Left ventricle myocardium inferior (tissue), 1 donor: ENCODE data around the gene CIB4. TPM values are rescaled to one million over a fixed set of nuclear protein-coding genes. Genes with fewer than 3 reads are reported as not detected.

ENCODE experiments used
- DNase-seq: peaks from one replicate; pipeline ENCODE4 v3.0.0-alpha.2; 2020
- H3K27ac ChIP-seq: fragments of 200-600 bp; replicated peaks from 2 replicates; pipeline ENCODE4 v1.8.0; 2021
- H3K27me3 ChIP-seq: fragments of 200-600 bp; 2 replicates; pipeline ENCODE4 v1.8.0; 2021; ENCODE audit warnings: low read depth
- H3K36me3 ChIP-seq: fragments of 200-600 bp; 2 replicates; pipeline ENCODE4 v1.8.0; 2021
- H3K4me1 ChIP-seq: fragments of 200-600 bp; 2 replicates; pipeline ENCODE4 v1.8.0; 2021
- H3K4me3 ChIP-seq: fragments of 200-600 bp; 2 replicates; pipeline ENCODE4 v1.8.0; 2021; ENCODE audit warnings: mild to moderate bottlenecking, moderate library complexity
- H3K9me3 ChIP-seq: fragments of 200-600 bp; replicated peaks from 2 replicates; pipeline ENCODE4 v1.8.0; 2021
- CTCF ChIP-seq: fragments of 200-600 bp; IDR thresholded peaks from 2 replicates; pipeline ENCODE4 v1.8.0; 2021; ENCODE audit warnings: antibody characterized with exemption, mild to moderate bottlenecking, borderline replicate concordance
- intact Hi-C: fragments of 100-400 bp; cut with micrococcal nuclease; formaldehyde crosslinking; loops from one replicate; pipeline ENCODE4 v1.11.0; 2022
- total RNA-seq: library from RNA; stranded (reverse); fragmentation: NEBNext Ultra II Directional; extraction: Animal tissue kit (Norgen Biotek cat#: 25700); gene quantifications from one replicate; pipeline ENCODE4 v1.2.1, GENCODE V29; 2021
- donor health status: DM: no; HTN: yes; CAD: no; lungs with severe emphysema.

The CIB4 gene
- total RNA-seq, 1 donor from 2014 or later: not detected

- H3K27ac ChIP-seq: no peak overlapping the region
- no peaks in the 10 kb centered on the region for H3K9me3 ChIP-seq
- no peak overlapping the region for H3K4me3 ChIP-seq
- H3K27me3 ChIP-seq: peaks cover 41% of the 10 kb centered on the region
- DNase-seq: no peak
- TF ChIP-seq CTCF: no peak
- H3K36me3 ChIP-seq: no peaks in the 10 kb centered on the region
- intact Hi-C loops: no loop called here
- no peaks in the 10 kb centered on the region for H3K4me1 ChIP-seq
These were observed 11.4 kb downstream of the CIB4 start for GRCh38 chr2:26629751-26630150.

- H3K9me3 ChIP-seq: no peaks in the 10 kb centered on the region
- TF ChIP-seq CTCF: no peak
These were observed 11.9 kb downstream of the CIB4 start for GRCh38 chr2:26629346-26629630.

GRCh38 chr2:26628561-26629345 is 12.4 kb downstream of the CIB4 start:
- peaks cover 36% of the 10 kb centered on the region for H3K27me3 ChIP-seq
- TF ChIP-seq CTCF: no peak
- H3K27ac ChIP-seq: no peak overlapping the region
- H3K36me3 ChIP-seq: no peaks in the 10 kb centered on the region
- intact Hi-C loops: no loop called here
- no peak for DNase-seq
- no peaks in the 10 kb centered on the region for H3K9me3 ChIP-seq
- H3K4me3 ChIP-seq: no peak overlapping the region
- H3K4me1 ChIP-seq: no peaks in the 10 kb centered on the region

More at GRCh38 chr2:26629346-26629630, 11.9 kb downstream of the CIB4 start:
- Histone ChIP-seq H3K4me1 (no peaks in the 10 kb centered on the region), H3K27me3 (peaks cover 41% of the 10 kb centered on the region), H3K27ac (no peak overlapping the region), H3K36me3 (no peaks in the 10 kb centered on the region), H3K4me3 (no peak overlapping the region)
- no peak for DNase-seq
- intact Hi-C loops: no loop called here

- TF ChIP-seq CTCF: no peak
- no peaks in the 10 kb centered on the region for H3K4me1 ChIP-seq
- H3K4me3 ChIP-seq: no peak overlapping the region
- H3K9me3 ChIP-seq: no peaks in the 10 kb centered on the region
- H3K27me3 ChIP-seq: peaks cover 27% of the 10 kb centered on the region
- no peak overlapping the region for H3K27ac ChIP-seq
- intact Hi-C loops: no loop called here
- no peaks in the 10 kb centered on the region for H3K36me3 ChIP-seq
- no peak for DNase-seq
These were observed 13.6 kb downstream of the CIB4 start for GRCh38 chr2:26627350-26628105.

- no peak overlapping the region for H3K4me3 ChIP-seq
- no peaks in the 10 kb centered on the region for H3K4me1 ChIP-seq
- TF ChIP-seq CTCF: no peak
- no peaks in the 10 kb centered on the region for H3K36me3 ChIP-seq
- H3K27me3 ChIP-seq: peaks cover 31% of the 10 kb centered on the region
- no peak overlapping the region for H3K27ac ChIP-seq
- peaks cover 4% of the 10 kb centered on the region for H3K9me3 ChIP-seq
- no peak for DNase-seq
- intact Hi-C loops: no loop called here
These were observed 14.6 kb downstream of the CIB4 start for GRCh38 chr2:26626606-26627005.
